T1000 (cell line): ENCODE data around the gene CENPU.
"Not testable (repeated sequence)": the region's sequence is repeated elsewhere in the genome, so short reads cannot be mapped to it uniquely, and the experiment has no call there.

Source experiments
- DNase-seq: peaks from one replicate; lab custom pipeline; 2025; ENCODE audit warnings: mixed read lengths; lab: John Stamatoyannopoulos, UW

Gene CENPU

GRCh38 chr4:184733654-184734524 is at the start of gene CENPU:
Gene CENPU, minus strand, starts transcription at chr4:184734096. Its CDS starts 34 bp downstream, at chr4:184734062.
- peak; percentile 70 for DNase-seq

- no peak for DNase-seq
Measured at GRCh38 chr4:184782731-184783373, 49.0 kb upstream of the CENPU start.

GRCh38 chr4:184779160-184779559 is 45.3 kb upstream of the CENPU start:
- not testable (repeated sequence) for DNase-seq

GRCh38 chr4:184778325-184778724 is 44.4 kb upstream of the CENPU start:
- no peak for DNase-seq

GRCh38 chr4:184776821-184777220 is 42.9 kb upstream of the CENPU start:
- DNase-seq = no peak

- no peak for DNase-seq
Measured at GRCh38 chr4:184775854-184776555, 42.1 kb upstream of the CENPU start.

GRCh38 chr4:184774152-184774551 is 40.3 kb upstream of the CENPU start:
- DNase-seq = no peak

- no peak for DNase-seq
Measured at GRCh38 chr4:184771416-184771815, 37.5 kb upstream of the CENPU start.

- DNase-seq = no peak
Measured at GRCh38 chr4:184769141-184769765, 35.4 kb upstream of the CENPU start.

GRCh38 chr4:184768296-184768695 is 34.4 kb upstream of the CENPU start:
- no peak for DNase-seq

GRCh38 chr4:184766446-184766845 is 32.5 kb upstream of the CENPU start:
- DNase-seq = no peak

GRCh38 chr4:184765473-184766340 is 31.8 kb upstream of the CENPU start:
- no peak for DNase-seq

- no peak for DNase-seq
Measured at GRCh38 chr4:184764601-184765000, 30.7 kb upstream of the CENPU start.

- no peak for DNase-seq
Measured at GRCh38 chr4:184763150-184763780, 29.4 kb upstream of the CENPU start.

GRCh38 chr4:184762100-184762499 is 28.2 kb upstream of the CENPU start:
- no peak for DNase-seq

GRCh38 chr4:184760681-184761080 is 26.8 kb upstream of the CENPU start:
- DNase-seq = no peak

GRCh38 chr4:184757810-184758209 is 23.9 kb upstream of the CENPU start:
- DNase-seq = no peak

GRCh38 chr4:184756399-184756798 is 22.5 kb upstream of the CENPU start:
- no peak for DNase-seq

- no peak for DNase-seq
Measured at GRCh38 chr4:184755278-184755677, 21.4 kb upstream of the CENPU start.

- no peak for DNase-seq
Measured at GRCh38 chr4:184752496-184753275, 18.8 kb upstream of the CENPU start.
